Neural progenitor cell (in vitro differentiated cells): ENCODE data around the gene CRISPLD2. TPM values are rescaled to one million over a fixed set of nuclear protein-coding genes. Genes with fewer than 3 reads are reported as not detected.

Source experiments
- DNase-seq: peaks from one replicate; pipeline ENCODE4 v3.0.0-alpha.2; 2016; ENCODE audit warnings: low spot score
- H2AFZ ChIP-seq: fragments of 200-600 bp; sonication (generic); replicated peaks from 2 replicates; pipeline ENCODE4 v1.6.1; 2016; ENCODE audit warnings: antibody characterized with exemption
- H3F3A ChIP-seq: fragments of 200-600 bp; sonication (generic); 2 replicates; pipeline ENCODE4 v1.6.1; 2016; ENCODE audit warnings: antibody characterized with exemption, low read depth
- H3K27ac ChIP-seq: fragments of 200-600 bp; sonication (generic); 2 replicates; pipeline ENCODE4 v1.5.1; 2016; ENCODE audit warnings: mild to moderate bottlenecking
- H3K27me3 ChIP-seq: fragments of 200-600 bp; sonication (generic); 2 replicates; pipeline ENCODE4 v1.6.1; 2016; ENCODE audit warnings: mild to moderate bottlenecking, moderate library complexity
- H3K36me3 ChIP-seq: fragments of 200-600 bp; sonication (generic); 2 replicates; pipeline ENCODE4 v1.5.1; 2016
- H3K4me1 ChIP-seq: fragments of 200-600 bp; sonication (generic); 2 replicates; pipeline ENCODE4 v1.6.1; 2016; ENCODE audit warnings: mixed run types
- H3K4me2 ChIP-seq: fragments of 200-600 bp; sonication (generic); 2 replicates; pipeline ENCODE4 v1.6.1; 2016
- H3K4me3 ChIP-seq: fragments of 200-600 bp; sonication (generic); 2 replicates; pipeline ENCODE4 v1.5.1; 2016
- H3K79me2 ChIP-seq: fragments of 200-600 bp; sonication (generic); 2 replicates; pipeline ENCODE4 v1.6.1; 2016; ENCODE audit warnings: low read depth
- H3K9ac ChIP-seq: fragments of 200-600 bp; sonication (generic); 2 replicates; pipeline ENCODE4 v1.6.1; 2016
- H3K9me3 ChIP-seq: fragments of 200-600 bp; sonication (generic); 2 replicates; pipeline ENCODE4 v1.5.1; 2016; ENCODE audit warnings: low read depth
- H4K20me1 ChIP-seq: fragments of 200-600 bp; sonication (generic); 2 replicates; pipeline ENCODE4 v1.6.1; 2016; ENCODE audit warnings: low read depth
- H3K27ac Mint-ChIP-seq: 3 replicates; pipeline ENCODE4 v1.8.0; 2021; ENCODE audit warnings: mixed read lengths
- H3K27me3 Mint-ChIP-seq: 2 replicates; pipeline ENCODE4 v1.8.0; 2022; ENCODE audit warnings: low read depth, mild to moderate bottlenecking, inconsistent platforms, moderate library complexity, mixed read lengths; ENCODE audit not compliant: insufficient read depth
- H3K36me3 Mint-ChIP-seq: 3 replicates; pipeline ENCODE4 v1.8.0; 2021; ENCODE audit warnings: mixed read lengths
- H3K4me1 Mint-ChIP-seq: 3 replicates; pipeline ENCODE4 v1.8.0; 2021; ENCODE audit warnings: mixed read lengths
- H3K4me3 Mint-ChIP-seq: 3 replicates; pipeline ENCODE4 v1.8.0; 2021; ENCODE audit warnings: mild to moderate bottlenecking, moderate library complexity, mixed read lengths
- H3K9me3 Mint-ChIP-seq: 3 replicates; pipeline ENCODE4 v1.8.0; 2020; ENCODE audit warnings: mixed read lengths
- CTCF ChIP-seq: fragments of 200-600 bp; sonication (generic); IDR thresholded peaks from 2 replicates; pipeline ENCODE4 v1.5.1; 2017; ENCODE audit warnings: antibody characterized with exemption, mild to moderate bottlenecking
- EZH2 ChIP-seq: fragments of 200-600 bp; sonication (generic); IDR thresholded peaks from 2 replicates; pipeline ENCODE4 v1.6.1; 2017; ENCODE audit warnings: antibody characterized with exemption, mild to moderate bottlenecking, moderate library complexity
- EZH2phosphoT487 ChIP-seq: fragments of 200-600 bp; sonication (generic); IDR thresholded peaks from 2 replicates; pipeline ENCODE4 v1.6.1; 2017; ENCODE audit warnings: antibody characterized with exemption
- total RNA-seq: library from RNA; depleted of rRNA; stranded (reverse); fragments of >200 nt; gene quantifications from 2 replicates; pipeline ENCODE4 v1.2.3, GENCODE V29; 2015; ENCODE audit warnings: low replicate concordance

Gene CRISPLD2
- total RNA-seq, 1 donor from 2014 or later = 0.11 TPM

DNA sequence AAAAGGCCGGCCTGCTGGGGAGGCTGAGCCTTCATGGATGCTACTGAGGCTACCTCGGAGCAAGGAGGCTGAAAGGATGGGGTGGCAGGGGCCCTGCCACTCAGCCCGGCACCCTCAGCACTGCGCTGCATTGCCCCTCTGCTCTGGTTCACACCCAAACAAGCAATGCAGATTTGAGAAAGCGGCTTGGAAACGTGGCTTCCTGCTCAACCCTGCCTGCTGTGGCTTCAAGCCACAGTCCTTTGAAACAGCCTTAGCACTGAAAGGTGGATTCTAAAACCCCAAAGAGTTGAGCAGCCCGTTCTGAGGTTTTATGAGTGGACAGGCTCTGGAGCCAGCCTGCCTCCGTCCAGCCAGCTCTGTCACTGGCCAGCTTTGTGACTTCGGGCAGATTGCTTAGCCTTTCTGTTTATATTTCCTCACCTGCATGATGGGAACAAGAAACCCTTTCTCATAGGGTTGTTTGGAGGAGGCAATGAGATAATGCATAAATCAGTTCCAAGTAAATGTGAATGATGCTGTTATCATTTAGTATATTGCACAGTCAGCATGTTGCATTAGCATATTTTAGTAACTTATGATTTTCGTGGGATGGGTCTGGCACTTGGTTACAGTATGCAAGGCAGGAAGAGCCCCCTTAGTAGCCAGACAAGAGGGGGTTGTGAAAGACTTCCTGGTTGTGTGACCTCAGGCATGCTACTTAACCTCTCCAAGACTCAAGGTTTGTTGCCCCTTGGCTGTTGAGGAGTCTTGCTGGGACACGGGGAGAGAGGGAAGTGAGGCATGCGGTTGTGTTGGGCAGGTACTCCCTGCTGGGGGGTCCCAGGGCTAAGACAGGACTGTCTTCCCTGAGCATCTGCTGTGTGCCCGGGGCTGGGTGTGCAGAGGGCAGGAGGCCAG is 23.6 kb downstream of the CRISPLD2 start:
- no peak overlapping the region for H3K27ac ChIP-seq
- Mint-ChIP-seq H3K36me3 (no peaks in the 10 kb centered on the region), H3K27ac (peak overlapping the region; percentile 50)

DNA sequence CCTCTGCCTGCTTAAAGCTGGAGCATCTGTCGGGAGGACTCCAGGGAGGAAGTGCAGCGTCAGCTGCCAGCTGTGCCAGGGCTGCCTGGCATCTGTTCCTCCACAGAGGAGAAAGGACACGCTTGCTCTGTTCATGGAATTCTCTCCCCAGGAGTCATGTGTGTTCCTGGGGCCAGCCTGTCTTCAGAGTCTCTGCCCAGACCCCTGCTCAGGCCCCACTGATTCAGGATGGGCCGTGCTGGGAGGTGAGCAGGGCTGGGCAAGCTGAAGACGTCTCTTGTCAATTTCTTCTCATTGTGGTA is 24.2 kb downstream of the CRISPLD2 start:
- Histone ChIP-seq H2AFZ (no peak overlapping the region), H3K27me3 (peaks cover 80% of the 10 kb centered on the region), H3K36me3 (no peaks in the 10 kb centered on the region), H3K9me3 (no peaks in the 10 kb centered on the region), H3F3A (peaks cover 45% of the 10 kb centered on the region), H3K27ac (no peak overlapping the region), H3K4me2 (peak overlapping the region; percentile 44), H3K79me2 (no peaks in the 10 kb centered on the region), H3K4me1 (peaks cover 57% of the 10 kb centered on the region), H3K9ac (no peak overlapping the region), H3K4me3 (no peak overlapping the region), H4K20me1 (peaks cover 40% of the 10 kb centered on the region)
- Mint-ChIP-seq H3K9me3 (peaks cover 2% of the 10 kb centered on the region), H3K4me3 (peak overlapping the region; percentile 52), H3K27me3 (peaks cover 34% of the 10 kb centered on the region), H3K4me1 (peaks cover 71% of the 10 kb centered on the region), H3K36me3 (no peaks in the 10 kb centered on the region), H3K27ac (no peak overlapping the region)
- TF ChIP-seq CTCF = no peak
- no peak for TF ChIP-seq EZH2phosphoT487
- no peak for TF ChIP-seq EZH2
- DNase-seq = no peak

More for the DNA sequence above, 23.6 kb downstream of the CRISPLD2 start:
- Histone ChIP-seq H3K9me3 (no peaks in the 10 kb centered on the region), H3K27me3 (peaks cover 74% of the 10 kb centered on the region), H3K4me1 (peaks cover 53% of the 10 kb centered on the region), H3K79me2 (no peaks in the 10 kb centered on the region), H2AFZ (no peak overlapping the region), H3K4me3 (no peak overlapping the region), H4K20me1 (peaks cover 39% of the 10 kb centered on the region), H3F3A (peaks cover 44% of the 10 kb centered on the region), H3K4me2 (peak overlapping the region; percentile 44), H3K9ac (no peak overlapping the region), H3K36me3 (no peaks in the 10 kb centered on the region)
- peaks cover 68% of the 10 kb centered on the region for H3K4me1 Mint-ChIP-seq
- H3K4me3 Mint-ChIP-seq = peak overlapping the region; percentile 27
- TF ChIP-seq EZH2phosphoT487 = no peak
- TF ChIP-seq EZH2 = no peak
- TF ChIP-seq CTCF = no peak
- peaks cover 2% of the 10 kb centered on the region for H3K9me3 Mint-ChIP-seq
- H3K27me3 Mint-ChIP-seq = peaks cover 31% of the 10 kb centered on the region
- DNase-seq = no peak

DNA sequence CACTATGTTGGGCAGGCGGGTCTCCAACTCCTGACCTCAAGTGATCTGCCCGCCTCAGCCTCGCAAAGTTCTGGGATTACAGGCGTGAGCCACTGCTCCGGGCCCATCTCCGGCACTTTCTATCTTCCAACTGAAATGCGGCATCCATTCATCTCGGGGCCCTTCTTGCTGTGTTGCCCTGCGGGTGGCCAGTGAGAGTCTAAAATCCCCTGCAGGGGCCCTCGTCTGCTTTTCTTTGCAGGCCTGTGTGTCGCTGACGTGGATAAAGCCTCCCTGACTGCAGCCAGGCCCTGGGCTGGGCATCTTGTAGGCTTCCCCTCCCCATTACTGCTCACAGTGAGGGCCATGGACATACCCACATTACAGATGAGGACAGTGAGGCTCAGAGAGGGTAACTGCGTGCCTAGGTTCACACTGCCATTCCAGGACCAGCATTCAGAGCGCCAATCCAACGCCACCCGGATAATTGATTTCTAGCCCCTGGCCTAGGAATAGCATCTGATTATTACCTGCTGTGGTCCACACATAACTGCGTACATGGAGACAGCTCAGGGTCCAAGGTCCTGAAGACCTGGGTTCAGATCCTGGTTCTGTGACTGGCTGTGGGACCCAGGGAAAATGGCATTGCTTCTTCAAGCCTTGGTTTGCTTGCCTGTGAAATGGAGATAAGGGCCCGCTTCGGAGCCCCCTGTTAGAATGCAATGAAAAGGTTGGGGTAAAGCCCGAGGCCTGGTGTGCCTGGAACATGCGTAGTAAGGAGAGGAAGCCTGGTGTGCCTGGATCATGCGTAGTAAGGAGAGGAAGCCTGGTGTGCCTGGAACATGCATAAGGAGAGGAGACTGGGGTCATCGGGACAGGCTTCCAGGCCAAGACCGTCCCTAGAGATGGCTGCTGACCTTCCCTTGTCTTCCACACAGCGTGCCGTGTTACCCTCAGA is 25.0 kb downstream of the CRISPLD2 start:
- H3K4me1 ChIP-seq = peaks cover 59% of the 10 kb centered on the region
- peaks cover 71% of the 10 kb centered on the region for H3K4me1 Mint-ChIP-seq
- H3K36me3 ChIP-seq = no peaks in the 10 kb centered on the region
- peaks cover 40% of the 10 kb centered on the region for H4K20me1 ChIP-seq
- H3K4me3 ChIP-seq = no peak overlapping the region
- H3K27me3 Mint-ChIP-seq = peaks cover 34% of the 10 kb centered on the region
- H3K9me3 ChIP-seq = no peaks in the 10 kb centered on the region
- H3K27ac ChIP-seq = no peak overlapping the region
- peaks cover 85% of the 10 kb centered on the region for H3K27me3 ChIP-seq
- no peak for TF ChIP-seq EZH2
- no peak for TF ChIP-seq EZH2phosphoT487
- TF ChIP-seq CTCF = no peak
- H3K79me2 ChIP-seq = no peaks in the 10 kb centered on the region
- peak; percentile 85 for DNase-seq
- H3K4me3 Mint-ChIP-seq = peak overlapping the region; percentile 31
- H3K4me2 ChIP-seq = peak overlapping the region; percentile 44
- H3K36me3 Mint-ChIP-seq = no peaks in the 10 kb centered on the region
- no peak overlapping the region for H2AFZ ChIP-seq
- no peak overlapping the region for H3K9ac ChIP-seq
- no peak overlapping the region for H3K27ac Mint-ChIP-seq
- peaks cover 2% of the 10 kb centered on the region for H3K9me3 Mint-ChIP-seq
- peaks cover 45% of the 10 kb centered on the region for H3F3A ChIP-seq
